GM21423 (cell line): Measurements from ENCODE around the gene DSCAML1.

Source experiments
- ATAC-seq: cut with Tn5 transposase; IDR thresholded peaks from one replicate; pipeline ENCODE4 v1.9.1; 2021; ENCODE audit warnings: mild to moderate bottlenecking, moderate library complexity; ENCODE audit not compliant: unreplicated experiment

Gene DSCAML1

GRCh38 chr11:117510646-117511045 is 286.4 kb downstream of the DSCAML1 start:
- ATAC-seq, result no peak

- no peak for ATAC-seq
Measured at GRCh38 chr11:117509543-117509942, 287.5 kb downstream of the DSCAML1 start.

GRCh38 chr11:117506971-117507370 is 290.0 kb downstream of the DSCAML1 start:
- no peak for ATAC-seq

- ATAC-seq, result no peak
Measured at GRCh38 chr11:117505285-117505970, 291.6 kb downstream of the DSCAML1 start.

GRCh38 chr11:117502779-117503100 is 294.3 kb downstream of the DSCAML1 start:
- ATAC-seq, result no peak

- no peak for ATAC-seq
Measured at GRCh38 chr11:117502015-117502778, 294.8 kb downstream of the DSCAML1 start.

GRCh38 chr11:117501237-117501898 is 295.6 kb downstream of the DSCAML1 start:
- no peak for ATAC-seq

- ATAC-seq, result no peak
Measured at GRCh38 chr11:117498791-117499190, 298.2 kb downstream of the DSCAML1 start.

GRCh38 chr11:117497206-117497951 is 299.6 kb downstream of the DSCAML1 start:
- no peak for ATAC-seq

- no peak for ATAC-seq
Measured at GRCh38 chr11:117495357-117495756, 301.7 kb downstream of the DSCAML1 start.

GRCh38 chr11:117492578-117493251 is 304.3 kb downstream of the DSCAML1 start:
- ATAC-seq, result no peak

- no peak for ATAC-seq
Measured at GRCh38 chr11:117490911-117491310, 306.1 kb downstream of the DSCAML1 start.

- no peak for ATAC-seq
Measured at GRCh38 chr11:117489999-117490679, 306.9 kb downstream of the DSCAML1 start.

GRCh38 chr11:117488996-117489952 is 307.7 kb downstream of the DSCAML1 start:
- no peak for ATAC-seq

- ATAC-seq, result no peak
Measured at GRCh38 chr11:117486059-117486458, 311.0 kb downstream of the DSCAML1 start.

- ATAC-seq, result no peak
Measured at GRCh38 chr11:117484156-117484555, 312.9 kb downstream of the DSCAML1 start.

GRCh38 chr11:117483372-117483771 is 313.6 kb downstream of the DSCAML1 start:
- no peak for ATAC-seq

- ATAC-seq, result no peak
Measured at GRCh38 chr11:117482881-117483280, 314.1 kb downstream of the DSCAML1 start.

- no peak for ATAC-seq
Measured at GRCh38 chr11:117481885-117482284, 315.1 kb downstream of the DSCAML1 start.
